ENCODE measurements around the gene TNNI2. TPM values are rescaled to one million over a fixed set of nuclear protein-coding genes. Genes with fewer than 3 reads are reported as not detected.

Gene TNNI2
- total RNA-seq, 1 donor, result not detected

- TF ChIP-seq CTCF (IDR thresholded peaks at IDR 0.05; ENCODE audit: insufficient read depth, low read depth, low read length), result no peak
- H3K4me3 ChIP-seq (ENCODE audit: low read depth, low read length), result no peak overlapping the region
- DNase-seq (ENCODE audit: low read depth), result no peak
These were observed 49.6 kb downstream of the TNNI2 start for GRCh38 chr11:1888347-1888753.

DNA sequence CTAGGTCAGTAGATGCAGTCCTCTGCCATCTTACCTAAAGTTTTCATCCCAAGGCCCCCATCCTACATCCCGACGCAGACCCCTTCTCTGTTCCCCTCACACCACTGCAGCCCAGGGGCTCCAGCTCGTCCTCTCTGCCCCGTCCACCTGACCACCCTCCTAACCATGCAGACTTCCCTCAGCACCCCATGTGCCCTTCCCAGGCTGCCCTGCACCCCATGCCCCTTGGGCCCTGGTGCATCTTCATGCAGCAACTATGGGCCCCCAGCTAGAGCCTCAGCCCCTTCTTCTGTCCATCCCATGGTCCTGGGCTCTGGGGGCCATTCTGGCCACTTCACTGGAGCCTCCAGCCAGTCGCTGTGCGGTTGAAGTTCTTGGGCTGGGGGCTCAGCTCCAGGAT is 50.0 kb downstream of the TNNI2 start:
- no peak for TF ChIP-seq CTCF (IDR thresholded peaks at IDR 0.05; ENCODE audit: insufficient read depth, low read depth, low read length)
- no peak for DNase-seq (ENCODE audit: low read depth)
- no peak overlapping the region for H3K4me3 ChIP-seq (ENCODE audit: low read depth, low read length)

GRCh38 chr11:1889224-1889930 is 50.6 kb downstream of the TNNI2 start:
- DNase-seq (ENCODE audit: low read depth), result no peak
- no peak overlapping the region for H3K4me3 ChIP-seq (ENCODE audit: low read depth, low read length)
- no peak for TF ChIP-seq CTCF (IDR thresholded peaks at IDR 0.05; ENCODE audit: insufficient read depth, low read depth, low read length)

GRCh38 chr11:1889941-1890855 is 51.4 kb downstream of the TNNI2 start:
- no peak overlapping the region for H3K4me3 ChIP-seq (ENCODE audit: low read depth, low read length)
- DNase-seq (ENCODE audit: low read depth), result no peak
- TF ChIP-seq CTCF (IDR thresholded peaks at IDR 0.05; ENCODE audit: insufficient read depth, low read depth, low read length), result no peak

Small RNA genes lying within 50 kb of the gene (small RNA-seq; reads per million reads assigned to genes)
- not detected for gene AC051649.1
- not detected for gene MIR4298

Other genes starting within 250 kb of the TNNI2 start
- gene KRTAP5-2, start 240.7 kb upstream of the TNNI2 start, total RNA-seq, result not detected in 2 replicates
- not detected in 2 replicates for gene KRTAP5-3, start 230.5 kb upstream of the TNNI2 start, total RNA-seq
- not detected in 2 replicates for gene KRTAP5-4, start 216.8 kb upstream of the TNNI2 start, total RNA-seq
- not detected in 2 replicates for gene KRTAP5-5, start 209.2 kb upstream of the TNNI2 start, total RNA-seq
- gene KRTAP5-6, start 141.8 kb upstream of the TNNI2 start, total RNA-seq, result not detected in 2 replicates
- 0.32 and 0.43 TPM in 2 replicates for gene IFITM10, start 88.4 kb upstream of the TNNI2 start, total RNA-seq
- 63.9 and 84.1 TPM in 2 replicates for gene CTSD, start 75.1 kb upstream of the TNNI2 start, total RNA-seq
- under 0.01 TPM in 1 of 2 replicates, not detected in the other for gene SYT8, start 4.0 kb upstream of the TNNI2 start, total RNA-seq
- 0.32 TPM in 1 of 2 replicates, not detected in the other for gene LSP1, start 14.1 kb downstream of the TNNI2 start, total RNA-seq
- not detected in 2 replicates for gene PRR33, start 52.9 kb downstream of the TNNI2 start, total RNA-seq
- not detected in 2 replicates for gene TNNT3, start 80.7 kb downstream of the TNNI2 start, total RNA-seq
- 107 and 143 TPM in 2 replicates for gene MRPL23, start 108.4 kb downstream of the TNNI2 start, total RNA-seq
- gene H19, start 158.9 kb downstream of the TNNI2 start, total RNA-seq, result 72.5 and 161 TPM in 2 replicates